IPS DF 4.7 (cell line): ENCODE results near the gene PARD3B.

ENCODE experiments used
- DNase-seq: peaks from one replicate; pipeline ENCODE4 v3.0.0-alpha.2; 2013; ENCODE audit warnings: low spot score; ENCODE audit errors: extremely low read depth

PARD3B gene

GRCh38 chr2:205375461-205376448 lies 830.5 kb downstream of the PARD3B start:
- no peak for DNase-seq

- no peak for DNase-seq
Observed at GRCh38 chr2:205377324-205377723, 832.0 kb downstream of the PARD3B start.

- no peak for DNase-seq
Observed at GRCh38 chr2:205383601-205384000, 838.3 kb downstream of the PARD3B start.

- no peak for DNase-seq
Observed at GRCh38 chr2:205386109-205386508, 840.8 kb downstream of the PARD3B start.

- DNase-seq = no peak
Observed at GRCh38 chr2:205387350-205388055, 842.2 kb downstream of the PARD3B start.

- no peak for DNase-seq
Observed at GRCh38 chr2:205390866-205391265, 845.6 kb downstream of the PARD3B start.

- DNase-seq = no peak
Observed at GRCh38 chr2:205401511-205401910, 856.2 kb downstream of the PARD3B start.

GRCh38 chr2:205402011-205402410 lies 856.7 kb downstream of the PARD3B start:
- DNase-seq = no peak

- DNase-seq = no peak
Observed at GRCh38 chr2:205403244-205403825, 858.1 kb downstream of the PARD3B start.

GRCh38 chr2:205405194-205405593 lies 859.9 kb downstream of the PARD3B start:
- no peak for DNase-seq

GRCh38 chr2:205405752-205406151 lies 860.5 kb downstream of the PARD3B start:
- no peak for DNase-seq

- no peak for DNase-seq
Observed at GRCh38 chr2:205407984-205408383, 862.7 kb downstream of the PARD3B start.

- no peak for DNase-seq
Observed at GRCh38 chr2:205408696-205409095, 863.4 kb downstream of the PARD3B start.

GRCh38 chr2:205409411-205409810 lies 864.1 kb downstream of the PARD3B start:
- no peak for DNase-seq

- no peak for DNase-seq
Observed at GRCh38 chr2:205411558-205411957, 866.3 kb downstream of the PARD3B start.

GRCh38 chr2:205424326-205424725 lies 879.1 kb downstream of the PARD3B start:
- no peak for DNase-seq

GRCh38 chr2:205425102-205425501 lies 879.8 kb downstream of the PARD3B start:
- DNase-seq = no peak

GRCh38 chr2:205427112-205427511 lies 881.8 kb downstream of the PARD3B start:
- no peak for DNase-seq

GRCh38 chr2:205428811-205429210 lies 883.5 kb downstream of the PARD3B start:
- DNase-seq = no peak

- no peak for DNase-seq
Observed at GRCh38 chr2:205435970-205436369, 890.7 kb downstream of the PARD3B start.

GRCh38 chr2:205438241-205438640 lies 893.0 kb downstream of the PARD3B start:
- no peak for DNase-seq

- DNase-seq = no peak
Observed at GRCh38 chr2:205439621-205440020, 894.3 kb downstream of the PARD3B start.
